Measurements from ENCODE around the gene MAPK13.

DNA sequence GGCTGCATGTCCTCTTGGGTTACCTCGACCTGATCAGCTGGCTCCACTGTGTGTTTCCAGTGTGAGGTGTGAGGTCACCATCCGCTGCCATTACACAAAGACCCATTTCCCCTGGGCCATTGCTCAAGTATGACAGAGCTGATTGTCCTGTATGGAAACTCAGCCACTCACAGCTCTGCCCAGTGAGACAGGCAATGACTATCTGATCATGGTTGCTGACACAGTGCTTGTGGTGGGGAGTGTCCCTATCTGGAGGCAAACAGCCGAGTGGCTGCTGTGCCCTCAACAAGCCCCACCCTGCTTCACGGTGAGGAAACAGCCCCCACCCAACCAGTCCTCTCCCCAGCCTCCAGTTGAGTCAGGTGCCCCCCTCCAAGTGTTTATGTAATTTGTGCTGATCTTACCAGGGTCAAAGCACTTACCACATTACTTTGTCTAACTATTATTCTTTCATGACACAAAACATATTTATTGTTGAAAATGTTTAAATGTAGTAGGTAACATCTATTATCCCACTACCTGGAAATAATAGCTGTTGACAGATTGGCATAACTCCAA is 11.7 kb upstream of the MAPK13 start:
- TF ChIP-seq, protein P1, sequence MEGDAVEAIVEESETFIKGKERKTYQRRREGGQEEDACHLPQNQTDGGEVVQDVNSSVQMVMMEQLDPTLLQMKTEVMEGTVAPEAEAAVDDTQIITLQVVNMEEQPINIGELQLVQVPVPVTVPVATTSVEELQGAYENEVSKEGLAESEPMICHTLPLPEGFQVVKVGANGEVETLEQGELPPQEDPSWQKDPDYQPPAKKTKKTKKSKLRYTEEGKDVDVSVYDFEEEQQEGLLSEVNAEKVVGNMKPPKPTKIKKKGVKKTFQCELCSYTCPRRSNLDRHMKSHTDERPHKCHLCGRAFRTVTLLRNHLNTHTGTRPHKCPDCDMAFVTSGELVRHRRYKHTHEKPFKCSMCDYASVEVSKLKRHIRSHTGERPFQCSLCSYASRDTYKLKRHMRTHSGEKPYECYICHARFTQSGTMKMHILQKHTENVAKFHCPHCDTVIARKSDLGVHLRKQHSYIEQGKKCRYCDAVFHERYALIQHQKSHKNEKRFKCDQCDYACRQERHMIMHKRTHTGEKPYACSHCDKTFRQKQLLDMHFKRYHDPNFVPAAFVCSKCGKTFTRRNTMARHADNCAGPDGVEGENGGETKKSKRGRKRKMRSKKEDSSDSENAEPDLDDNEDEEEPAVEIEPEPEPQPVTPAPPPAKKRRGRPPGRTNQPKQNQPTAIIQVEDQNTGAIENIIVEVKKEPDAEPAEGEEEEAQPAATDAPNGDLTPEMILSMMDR (IDR thresholded peaks at IDR 0.05; ENCODE audit: low read depth, low read length, missing input control): no peak
- no peak for TF ChIP-seq RAD21 (IDR thresholded peaks at IDR 0.05)
- TF ChIP-seq JUND (IDR thresholded peaks at IDR 0.05): no peak
- TF ChIP-seq, protein P2, sequence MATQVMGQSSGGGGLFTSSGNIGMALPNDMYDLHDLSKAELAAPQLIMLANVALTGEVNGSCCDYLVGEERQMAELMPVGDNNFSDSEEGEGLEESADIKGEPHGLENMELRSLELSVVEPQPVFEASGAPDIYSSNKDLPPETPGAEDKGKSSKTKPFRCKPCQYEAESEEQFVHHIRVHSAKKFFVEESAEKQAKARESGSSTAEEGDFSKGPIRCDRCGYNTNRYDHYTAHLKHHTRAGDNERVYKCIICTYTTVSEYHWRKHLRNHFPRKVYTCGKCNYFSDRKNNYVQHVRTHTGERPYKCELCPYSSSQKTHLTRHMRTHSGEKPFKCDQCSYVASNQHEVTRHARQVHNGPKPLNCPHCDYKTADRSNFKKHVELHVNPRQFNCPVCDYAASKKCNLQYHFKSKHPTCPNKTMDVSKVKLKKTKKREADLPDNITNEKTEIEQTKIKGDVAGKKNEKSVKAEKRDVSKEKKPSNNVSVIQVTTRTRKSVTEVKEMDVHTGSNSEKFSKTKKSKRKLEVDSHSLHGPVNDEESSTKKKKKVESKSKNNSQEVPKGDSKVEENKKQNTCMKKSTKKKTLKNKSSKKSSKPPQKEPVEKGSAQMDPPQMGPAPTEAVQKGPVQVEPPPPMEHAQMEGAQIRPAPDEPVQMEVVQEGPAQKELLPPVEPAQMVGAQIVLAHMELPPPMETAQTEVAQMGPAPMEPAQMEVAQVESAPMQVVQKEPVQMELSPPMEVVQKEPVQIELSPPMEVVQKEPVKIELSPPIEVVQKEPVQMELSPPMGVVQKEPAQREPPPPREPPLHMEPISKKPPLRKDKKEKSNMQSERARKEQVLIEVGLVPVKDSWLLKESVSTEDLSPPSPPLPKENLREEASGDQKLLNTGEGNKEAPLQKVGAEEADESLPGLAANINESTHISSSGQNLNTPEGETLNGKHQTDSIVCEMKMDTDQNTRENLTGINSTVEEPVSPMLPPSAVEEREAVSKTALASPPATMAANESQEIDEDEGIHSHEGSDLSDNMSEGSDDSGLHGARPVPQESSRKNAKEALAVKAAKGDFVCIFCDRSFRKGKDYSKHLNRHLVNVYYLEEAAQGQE (IDR thresholded peaks at IDR 0.05): no peak
- no peak for TF ChIP-seq EGR1 (IDR thresholded peaks at IDR 0.05; ENCODE audit: low read depth in 2 of 2)
- TF ChIP-seq YY1 (IDR thresholded peaks at IDR 0.05): no peak
- no peak for TF ChIP-seq TAF1 (conservative IDR thresholded peaks at IDR 0.05)

Measured in liver (tissue), 3 donors.